CD4-positive, alpha-beta T cell treated with Interleukin-4 for 4 hours (primary cell): Measurements from ENCODE around the gene GLB1L3.

Source experiments
- DNase-seq: peaks from one replicate; pipeline ENCODE4 v3.0.0-alpha.2; 2020

GLB1L3 gene

DNA sequence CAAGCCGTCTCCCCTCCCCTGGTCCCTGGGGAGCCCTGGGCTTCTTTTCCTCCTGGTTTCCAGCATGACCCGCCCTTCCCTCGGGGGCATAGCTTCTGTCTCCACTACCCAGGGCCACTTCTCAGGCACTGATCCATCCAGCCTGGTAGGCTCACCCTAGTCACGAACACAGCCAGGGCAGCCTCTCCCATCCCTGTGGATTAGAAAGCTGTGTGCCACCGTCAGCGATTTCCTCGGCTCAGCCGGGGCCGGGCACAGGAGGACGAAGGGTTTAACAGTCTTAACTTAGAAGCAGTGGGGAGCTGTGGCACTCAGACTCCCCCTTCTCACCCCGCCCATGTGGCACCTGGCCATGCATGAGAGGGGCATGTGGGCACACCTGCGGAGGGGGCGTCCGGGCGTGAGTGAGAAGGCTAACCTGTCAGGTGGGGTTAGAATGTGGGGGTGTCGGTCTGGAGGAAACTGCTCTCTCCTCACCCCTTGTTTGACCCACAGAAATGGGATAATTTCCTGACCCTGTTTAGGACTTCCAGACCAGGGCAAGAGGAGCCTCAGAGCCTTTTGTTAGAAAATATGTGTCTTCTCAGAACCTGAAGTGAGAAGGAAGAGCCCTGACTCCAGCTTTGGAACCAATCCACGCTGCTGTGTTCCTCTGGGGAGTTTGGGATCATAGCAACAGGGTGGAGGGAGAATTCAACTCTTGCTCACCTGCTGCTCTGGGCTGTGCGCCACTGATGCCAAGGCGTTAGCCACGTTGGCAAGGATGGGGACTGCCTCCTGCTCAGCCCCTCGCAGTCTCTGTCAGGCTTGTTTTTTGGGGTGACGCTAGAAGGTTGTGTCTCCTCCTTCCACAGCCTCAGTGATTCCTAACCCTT is 70.2 kb downstream of the GLB1L3 start:
- DNase-seq, result no peak

DNA sequence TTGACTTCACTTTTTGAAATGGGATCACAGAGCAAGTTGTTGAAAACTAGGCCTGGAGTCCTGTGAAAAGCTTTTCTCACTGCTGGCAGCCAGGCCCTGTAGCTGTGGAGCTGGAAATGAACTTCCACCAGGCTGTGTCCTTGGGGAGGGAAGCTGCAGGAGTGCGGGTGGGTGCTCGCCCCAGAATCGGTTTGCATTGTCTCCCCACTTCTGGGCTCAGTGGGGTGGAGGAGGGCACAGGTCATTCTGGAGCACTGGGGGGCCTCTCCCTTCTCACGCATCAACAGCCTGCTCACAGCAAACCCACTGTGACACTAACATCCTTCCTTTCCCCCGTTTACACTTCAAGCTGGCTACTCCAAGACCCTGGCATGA is 70.8 kb downstream of the GLB1L3 start:
- DNase-seq, result no peak

DNA sequence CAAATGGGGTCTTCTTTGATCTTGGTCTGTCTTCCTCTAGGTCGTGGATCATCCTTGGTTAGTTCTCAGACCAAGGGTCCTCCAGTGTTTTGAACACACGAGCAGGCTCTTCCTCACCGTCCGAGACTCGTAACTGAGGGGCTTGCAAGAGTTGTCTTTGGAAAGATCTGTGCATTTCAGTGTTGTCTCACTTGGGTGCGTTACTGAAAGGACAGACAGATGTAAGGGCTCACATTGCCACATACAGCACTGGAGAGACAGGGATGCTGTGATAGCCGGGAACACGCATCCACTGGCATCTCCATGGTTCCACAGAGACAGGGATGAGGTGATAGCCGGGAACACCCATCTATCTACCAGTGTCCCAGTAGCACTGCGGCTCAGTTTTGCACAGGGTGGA is 71.3 kb downstream of the GLB1L3 start:
- DNase-seq, result no peak

DNA sequence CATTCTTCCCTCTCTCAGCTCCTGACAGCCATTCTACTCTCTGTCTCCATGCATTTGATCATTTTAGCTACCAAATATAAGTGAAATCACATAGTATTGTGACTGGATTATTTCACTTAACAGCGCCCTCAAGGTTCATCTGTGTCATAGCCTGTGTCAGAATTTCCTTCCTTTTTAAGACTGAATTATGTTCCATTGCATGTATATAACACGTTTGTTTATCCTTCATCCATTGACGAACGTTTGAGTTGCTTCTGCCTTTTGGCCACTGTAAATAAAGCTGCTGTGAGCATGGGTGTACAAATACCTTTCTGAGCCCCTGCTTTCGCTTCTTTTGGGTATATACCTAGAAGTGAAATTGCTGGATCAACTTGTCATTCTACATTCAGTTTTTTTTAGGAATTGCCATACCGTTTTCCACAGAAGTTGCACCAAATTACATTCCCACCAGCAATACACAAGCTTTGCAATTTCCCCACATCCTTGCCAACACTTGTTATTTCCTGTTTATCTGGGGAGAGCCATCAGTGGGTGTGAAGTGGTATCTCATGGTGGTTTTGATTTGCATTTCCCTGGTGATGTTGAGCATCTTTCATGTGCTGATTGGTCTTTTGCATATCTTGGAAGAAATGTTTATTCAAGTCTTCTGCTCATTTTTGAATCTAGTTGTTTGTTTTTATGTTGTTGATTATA is 73.1 kb downstream of the GLB1L3 start:
- DNase-seq, result peak; percentile 50

DNA sequence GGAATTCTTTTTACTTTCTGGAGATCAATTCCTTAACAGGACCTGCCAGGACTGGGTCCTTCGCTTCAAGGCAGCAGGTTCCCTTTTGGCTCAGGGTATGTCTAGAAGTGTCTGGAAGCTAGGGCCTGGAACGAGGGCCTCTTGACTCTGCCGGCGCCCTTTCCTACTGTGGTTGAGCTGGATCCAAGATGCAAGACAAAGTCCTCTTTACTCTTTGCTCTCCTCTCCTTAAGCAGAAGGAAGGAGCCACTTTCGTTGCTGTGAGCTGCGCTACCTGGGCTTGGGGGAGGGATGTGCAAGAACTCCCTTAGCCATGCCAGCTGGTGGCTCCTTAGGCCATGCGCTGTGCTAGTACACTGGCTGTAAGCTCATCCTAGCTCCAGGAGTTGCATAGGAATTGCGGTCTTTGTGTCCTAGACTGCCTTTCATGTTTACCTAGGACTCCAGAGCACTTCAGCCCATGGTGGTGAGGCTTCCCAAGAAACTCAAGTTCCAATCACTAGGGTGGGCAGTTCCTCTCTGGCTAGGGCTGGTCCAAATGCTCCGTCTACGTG is 73.7 kb downstream of the GLB1L3 start:
- DNase-seq, result no peak

DNA sequence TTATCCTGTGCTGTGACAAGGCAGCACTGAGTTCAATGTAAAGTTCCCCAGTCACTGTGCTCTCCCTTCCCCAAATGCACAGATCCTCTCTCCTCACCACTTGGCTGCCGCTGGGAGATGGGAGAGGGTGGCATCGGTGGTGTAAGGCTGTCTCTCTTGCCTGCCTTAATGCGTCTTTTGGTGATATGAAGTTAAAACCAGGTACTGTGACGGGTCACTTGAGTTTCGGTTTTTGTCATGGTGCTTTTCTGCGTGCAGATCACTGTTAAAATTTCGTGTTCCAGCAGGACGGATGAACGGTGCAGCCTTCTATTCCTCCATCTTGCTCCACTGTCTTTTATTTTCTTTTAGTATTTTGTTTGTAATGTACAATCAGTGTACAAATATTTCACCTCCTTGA is 74.2 kb downstream of the GLB1L3 start:
- no peak for DNase-seq

DNA sequence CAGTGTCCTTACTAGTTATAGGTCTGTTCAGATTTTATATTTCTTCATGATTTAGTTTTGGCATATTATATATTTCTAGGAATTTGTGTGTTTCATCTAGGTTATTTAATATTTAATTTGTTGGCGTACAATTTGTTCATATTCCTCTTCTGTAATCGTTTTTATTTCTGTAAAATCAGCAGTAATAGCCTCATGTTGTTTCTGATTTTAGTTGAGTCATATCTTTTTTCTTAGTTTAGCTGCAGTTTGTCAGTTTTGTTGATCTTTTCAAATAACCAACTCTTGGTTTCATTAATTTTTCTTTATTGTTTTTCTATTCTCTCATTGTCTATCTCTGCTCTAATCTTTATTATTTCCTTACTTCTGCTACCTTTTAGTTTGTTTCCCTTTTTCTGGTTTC is 75.9 kb downstream of the GLB1L3 start:
- DNase-seq, result no peak

DNA sequence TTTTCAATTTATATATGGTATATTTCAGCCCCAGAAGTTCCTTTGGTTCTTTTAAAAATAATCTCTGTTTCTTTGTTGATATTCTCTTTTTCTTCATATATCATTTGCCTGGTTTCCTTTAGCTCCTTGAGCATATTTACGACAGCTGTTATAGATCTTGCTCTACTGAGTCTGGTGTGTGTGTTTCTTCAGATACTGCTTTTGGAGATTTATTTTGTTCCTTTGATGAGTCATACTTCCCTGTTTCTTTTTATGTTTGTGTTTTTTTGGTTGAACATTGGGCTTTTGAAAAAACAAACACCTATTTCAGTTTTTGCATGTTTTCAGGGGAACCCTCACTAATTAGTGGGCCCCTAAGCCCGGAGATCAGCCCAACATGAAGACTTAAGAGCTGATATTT is 79.0 kb downstream of the GLB1L3 start:
- no peak for DNase-seq

DNA sequence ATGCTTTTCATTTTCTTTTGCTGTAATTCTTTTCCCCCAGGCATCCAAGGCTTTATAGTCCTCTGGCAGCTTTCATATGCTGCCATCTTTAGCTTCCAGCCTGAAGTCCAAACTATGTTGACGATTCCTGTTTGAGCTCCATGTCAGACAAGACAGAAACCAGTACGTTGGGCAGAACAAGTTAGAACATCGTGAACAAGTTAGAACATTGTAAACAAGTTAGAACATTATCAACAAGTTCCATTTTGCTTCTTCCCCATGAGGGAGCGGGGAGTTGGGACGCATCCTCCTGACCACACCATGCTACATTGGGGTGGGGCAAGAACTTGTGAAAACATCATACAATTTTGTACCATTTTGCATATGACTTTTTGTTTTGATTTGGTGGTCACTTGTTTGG is 79.5 kb downstream of the GLB1L3 start:
- no peak for DNase-seq

DNA sequence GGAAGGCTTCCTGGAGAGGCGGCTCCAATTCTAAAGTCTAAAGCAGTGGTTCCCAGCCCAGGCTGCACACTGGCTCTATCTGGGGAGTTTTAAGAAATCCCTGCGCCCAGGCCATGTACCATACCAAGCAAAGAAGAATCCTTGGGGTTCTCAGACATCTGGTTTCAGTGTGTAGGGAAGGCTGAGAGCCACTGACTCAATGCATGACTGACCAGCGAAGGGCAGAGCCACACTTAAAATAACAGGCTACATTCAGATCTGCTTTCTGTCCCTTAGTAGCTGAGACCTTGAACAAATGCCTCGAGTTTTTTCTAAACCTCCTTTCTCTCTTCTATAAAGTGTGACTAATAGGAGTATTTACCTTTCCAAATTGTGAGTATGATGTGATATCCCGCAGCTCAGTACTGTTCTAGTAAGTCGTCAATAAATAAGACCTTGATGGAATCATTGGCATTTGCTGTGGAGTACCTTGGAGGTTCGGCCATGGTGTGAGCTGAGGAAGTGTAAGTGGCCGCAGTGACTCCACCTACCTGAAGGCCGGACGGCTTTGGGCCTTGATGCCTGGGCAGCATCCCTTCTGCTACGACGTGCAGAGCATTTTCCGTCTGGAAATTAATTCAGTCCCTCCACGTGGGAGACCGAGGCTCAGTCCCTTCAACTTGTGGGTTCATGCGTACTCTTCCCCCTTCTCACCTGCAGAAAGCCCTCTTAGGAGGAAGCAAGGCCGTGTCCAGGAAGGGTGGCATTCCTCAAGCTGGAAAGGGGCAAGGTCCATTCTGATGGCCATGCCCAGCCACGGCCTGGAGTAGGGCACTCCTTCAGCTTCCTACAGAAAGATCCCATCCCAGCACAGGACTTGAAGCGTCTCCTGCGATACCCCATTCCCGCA is 80.7 kb downstream of the GLB1L3 start:
- DNase-seq, result no peak

DNA sequence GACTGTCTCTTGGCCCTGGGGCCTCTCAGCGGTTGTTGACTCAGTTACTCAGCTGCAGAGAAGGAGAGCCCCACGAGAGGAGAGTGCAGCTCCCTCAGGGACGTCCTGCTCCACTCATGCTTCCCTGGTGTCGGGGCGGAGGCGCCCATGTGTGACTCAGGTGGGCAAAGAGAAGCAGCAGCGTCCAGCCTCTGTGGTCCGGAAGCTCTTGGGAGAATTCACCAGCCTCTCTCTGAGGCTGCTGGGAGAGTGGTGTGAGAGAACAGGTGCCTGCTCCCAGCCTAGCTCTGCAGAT is 81.3 kb downstream of the GLB1L3 start:
- no peak for DNase-seq

DNA sequence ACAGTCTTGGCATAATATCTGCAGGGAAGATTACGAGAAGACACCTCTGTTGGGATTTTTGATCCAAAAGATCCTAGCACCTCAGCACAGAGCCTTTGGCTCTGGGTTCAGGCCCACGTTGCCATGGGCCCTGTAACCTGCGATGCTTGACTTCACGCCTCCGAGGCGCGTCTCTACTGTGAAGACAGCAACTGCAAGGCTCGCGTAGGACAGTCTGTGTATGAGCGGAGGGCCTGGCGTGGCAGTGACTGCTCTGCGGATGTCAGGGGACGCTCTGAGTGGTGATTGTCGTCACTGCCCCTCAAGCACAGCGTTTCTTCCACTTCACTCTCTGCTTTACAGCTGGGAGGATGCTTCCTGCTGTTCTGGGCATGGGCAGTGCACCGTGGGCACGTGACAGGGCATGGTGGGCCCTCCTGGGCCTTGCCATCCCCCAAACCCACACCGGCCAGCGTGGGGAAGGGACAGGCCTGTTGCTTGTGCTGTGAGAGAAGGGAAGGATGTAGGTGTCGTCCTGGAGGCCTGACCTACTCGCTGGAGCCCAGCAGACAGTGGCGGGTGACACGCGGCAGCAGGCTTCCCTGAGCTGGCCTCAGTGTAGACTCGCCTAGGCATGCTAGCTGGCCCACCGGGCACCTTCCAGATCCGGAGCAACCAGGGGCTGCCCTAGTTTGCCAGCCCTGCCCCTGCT is 82.1 kb downstream of the GLB1L3 start:
- no peak for DNase-seq

DNA sequence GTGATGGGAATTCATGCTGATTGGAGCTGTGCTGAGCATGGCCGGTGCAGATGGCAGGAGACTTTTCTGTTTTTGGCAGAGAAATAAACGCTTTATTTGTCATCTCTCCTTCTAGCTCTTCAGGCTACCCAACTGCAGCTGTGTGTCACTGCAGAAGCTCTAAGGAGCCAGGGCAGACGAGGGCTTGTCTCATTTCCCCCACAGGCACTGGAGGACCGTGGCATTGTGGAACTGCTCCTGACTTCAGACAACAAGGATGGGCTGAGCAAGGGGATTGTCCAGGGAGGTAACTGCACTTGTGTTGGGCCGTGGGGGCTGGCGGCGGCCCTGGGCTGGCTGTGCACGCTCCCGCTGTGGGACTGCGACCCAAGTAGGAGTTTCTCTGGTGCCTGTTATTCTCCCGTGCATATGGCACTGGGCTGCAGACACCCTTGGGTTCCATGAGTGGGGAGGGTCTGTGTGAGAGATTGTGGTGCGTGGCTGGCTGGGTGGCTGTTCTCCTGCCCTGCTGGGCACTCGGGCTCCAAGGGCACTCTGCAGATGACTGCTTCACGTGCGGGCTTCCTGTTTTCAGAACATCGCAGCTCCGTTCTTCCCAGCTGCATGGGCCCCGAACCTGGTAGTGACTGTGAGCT is 82.8 kb downstream of the GLB1L3 start:
- no peak for DNase-seq

DNA sequence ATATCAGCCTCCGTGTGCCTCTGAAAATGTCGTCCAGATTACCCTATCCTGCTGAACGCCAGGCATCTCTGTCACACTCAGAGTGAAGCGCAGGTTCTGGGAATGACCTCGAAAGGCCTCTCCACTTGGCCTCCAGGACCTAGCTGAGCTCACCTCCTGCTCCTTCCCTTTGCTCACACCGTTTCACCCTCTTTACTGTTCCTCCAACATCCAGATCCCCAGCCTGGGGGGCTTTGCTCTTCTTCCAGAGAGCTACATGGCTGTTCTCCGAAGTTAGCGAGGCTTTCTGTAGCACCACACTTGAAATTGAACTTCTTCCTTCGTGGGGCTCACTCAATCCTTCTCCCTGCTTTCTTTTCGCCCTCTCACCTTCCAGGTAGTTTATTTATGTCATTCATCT is 83.5 kb downstream of the GLB1L3 start:
- no peak for DNase-seq

DNA sequence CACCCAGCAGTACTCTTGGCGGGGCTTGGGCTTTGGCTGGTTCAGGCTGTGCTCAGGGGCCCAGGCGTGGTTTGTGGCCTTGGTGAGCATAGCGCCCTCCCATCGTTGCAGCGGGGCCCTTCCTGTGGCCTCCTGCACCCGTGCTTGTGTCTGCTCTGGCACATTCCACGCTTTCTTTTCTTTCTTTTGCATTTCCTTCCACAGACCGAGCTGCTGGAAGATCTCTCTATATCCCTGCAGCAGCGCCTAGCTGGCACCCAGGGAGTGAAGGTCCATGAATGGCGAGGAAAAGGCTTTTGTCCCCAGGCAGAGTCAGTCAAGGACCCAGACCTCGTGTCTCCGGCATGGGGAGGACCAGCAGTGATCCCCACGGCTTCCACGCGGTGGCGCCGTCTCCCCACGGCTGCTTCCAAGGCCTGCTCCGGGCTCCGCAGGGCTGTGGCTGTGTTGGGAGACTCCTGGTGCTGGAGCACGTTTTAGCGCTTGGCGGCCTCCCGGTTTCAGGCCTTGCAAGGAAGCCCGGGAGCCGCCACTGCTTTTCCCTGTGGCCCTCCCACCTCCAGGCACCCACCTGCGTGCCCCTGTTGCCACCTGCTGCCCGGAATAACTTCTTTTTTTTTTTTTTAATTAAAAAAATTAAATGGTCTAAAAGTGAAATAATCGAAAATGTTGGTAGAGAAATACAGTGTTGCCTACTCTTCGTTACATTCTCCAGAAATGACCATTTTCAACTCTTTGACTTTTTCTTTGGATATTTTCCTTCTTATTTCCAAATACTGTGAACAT is 84.1 kb downstream of the GLB1L3 start:
- peak; percentile 58 for DNase-seq

DNA sequence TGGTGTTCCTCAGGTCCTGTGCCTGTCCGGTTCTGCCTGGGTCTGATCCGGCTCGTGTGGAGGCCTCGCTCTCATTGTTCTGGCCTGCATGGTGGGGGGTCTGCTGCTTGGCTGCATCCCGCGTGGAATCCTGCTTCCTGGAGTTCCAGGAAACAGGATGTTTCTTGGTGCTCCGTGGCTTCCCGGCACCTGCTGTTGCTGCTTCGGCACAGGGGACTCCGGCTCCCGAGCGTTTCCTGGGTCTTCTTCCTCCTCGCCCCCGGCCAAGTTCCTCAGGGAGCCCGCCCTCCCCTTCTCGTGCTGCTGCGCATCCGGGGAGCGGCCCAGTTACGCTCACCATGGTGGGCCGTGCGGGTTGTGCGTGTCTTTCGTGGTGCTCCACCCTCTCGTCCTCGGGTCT is 85.5 kb downstream of the GLB1L3 start:
- DNase-seq, result no peak

DNA sequence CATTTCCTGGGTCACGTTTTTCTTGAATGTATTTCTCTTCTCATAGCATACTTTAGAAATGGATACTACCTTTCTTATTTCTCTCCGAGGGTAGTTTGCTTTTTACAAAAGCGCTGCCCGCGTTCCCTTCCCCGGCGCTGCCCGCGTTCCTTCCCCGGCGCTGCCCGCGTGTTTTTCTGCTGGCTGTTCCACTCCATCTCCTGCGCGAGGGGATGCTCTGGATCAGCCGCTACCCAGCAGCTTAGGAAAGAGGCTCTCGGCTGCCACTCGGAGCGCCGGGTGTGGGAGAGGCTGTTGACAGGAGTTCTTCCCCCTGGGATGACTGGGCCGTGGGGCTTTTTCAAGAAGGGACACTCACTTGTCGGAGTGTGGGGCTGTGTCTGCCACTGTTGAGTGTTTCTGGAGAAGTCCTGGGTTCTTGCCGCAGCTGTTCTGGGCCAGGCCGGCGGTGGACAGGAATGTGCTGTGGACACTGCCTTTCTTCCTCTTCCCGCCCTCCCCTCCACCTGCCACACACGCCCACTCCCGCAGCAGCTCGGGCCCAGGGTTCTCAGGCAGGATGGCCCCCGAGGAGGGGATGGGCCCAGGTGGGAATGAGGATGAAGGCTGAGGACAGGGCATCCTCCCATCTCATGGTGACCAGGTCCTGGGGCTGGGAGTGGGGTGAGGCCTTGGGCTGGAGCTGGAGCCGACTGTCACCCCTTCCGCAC is 86.2 kb downstream of the GLB1L3 start:
- DNase-seq, result no peak

DNA sequence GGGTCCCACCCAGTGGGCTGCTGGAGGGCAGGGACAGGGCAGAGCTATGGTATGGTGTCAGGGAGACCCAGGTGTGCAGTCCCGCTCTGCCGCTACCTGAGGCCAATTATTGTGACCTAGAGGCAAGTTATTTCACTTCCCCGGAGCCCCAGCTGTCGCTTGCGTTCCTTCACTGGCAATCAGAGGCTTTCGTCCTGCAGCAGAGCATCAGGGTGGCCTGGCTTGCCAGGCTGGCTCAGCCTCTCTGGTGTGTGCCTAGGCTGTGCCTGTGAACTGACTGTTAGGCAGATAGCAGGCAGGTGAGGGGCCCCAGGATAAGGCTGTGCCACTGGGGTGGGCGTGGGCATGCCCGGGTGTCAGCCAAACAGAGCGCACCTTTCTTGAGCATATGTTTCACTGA is 87.0 kb downstream of the GLB1L3 start:
- DNase-seq, result no peak

DNA sequence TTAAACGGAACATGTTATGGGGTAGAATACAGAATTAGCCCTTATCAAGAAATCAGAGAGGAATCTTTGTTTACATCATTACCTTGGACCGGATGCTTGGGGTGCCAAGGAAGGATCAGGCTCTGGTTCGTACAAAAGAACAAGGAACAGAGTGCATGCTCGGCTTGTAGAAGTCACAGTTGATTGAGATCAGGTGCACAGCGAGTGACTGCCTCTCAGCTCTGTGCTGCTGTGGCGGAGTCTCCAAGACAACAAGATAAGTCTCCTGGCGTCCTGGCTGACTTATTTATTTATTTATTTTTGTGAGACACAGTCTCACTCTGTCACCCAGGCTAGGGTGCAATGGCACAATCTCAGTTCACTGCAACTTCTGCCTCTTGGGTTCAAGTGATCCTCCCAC is 87.4 kb downstream of the GLB1L3 start:
- DNase-seq, result no peak

DNA sequence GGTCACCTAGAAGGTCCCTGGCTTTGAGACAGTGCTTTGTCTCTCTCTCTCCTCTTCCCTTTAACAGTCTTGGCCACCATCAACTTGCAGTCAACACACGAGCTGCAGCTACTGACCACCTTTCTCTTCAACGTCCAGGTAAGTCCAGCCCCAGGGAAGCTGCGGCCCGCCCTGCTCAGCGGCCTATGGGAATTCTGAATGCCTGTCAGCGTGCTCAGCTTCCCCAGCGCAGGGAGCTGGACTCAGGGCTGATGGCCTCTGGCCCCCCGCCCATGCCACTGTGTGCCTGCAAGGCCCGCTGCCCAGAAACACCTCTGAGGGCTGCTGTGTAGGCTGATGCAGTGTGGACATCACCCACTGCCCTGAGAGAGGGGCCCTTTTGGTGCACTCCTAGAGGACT is 88.1 kb downstream of the GLB1L3 start:
- DNase-seq, result no peak
